ENCODE results near the gene ARHGEF4. TPM values are rescaled to one million over a fixed set of nuclear protein-coding genes. Genes with fewer than 3 reads are reported as not detected.

Gene ARHGEF4
- total RNA-seq, 1 experiment from 2014 or later: 12.6 TPM

GRCh38 chr2:131039908-131040660 is 203.4 kb downstream of the ARHGEF4 start:
- H2BK20ac ChIP-seq (ENCODE audit: low read depth, low read length, poor library complexity, severe bottlenecking): no peak overlapping the region
- H2AK5ac ChIP-seq (ENCODE audit: insufficient read length, low read length): no peak overlapping the region
- no peak overlapping the region for H3K4me3 Mint-ChIP-seq
- no peak overlapping the region for H4K91ac ChIP-seq (ENCODE audit: insufficient read length, low read depth, low read length)
- H2AFZ ChIP-seq (ENCODE audit: low read length): no peak overlapping the region
- H3K14ac ChIP-seq (ENCODE audit: insufficient read depth, low read length): no peak overlapping the region
- no peaks in the 10 kb centered on the region for H3K79me2 ChIP-seq (ENCODE audit: insufficient read depth, low read length)
- no peaks in the 10 kb centered on the region for H3K79me1 ChIP-seq (ENCODE audit: insufficient read depth, low read depth, low read length, poor library complexity, severe bottlenecking)
- no peaks in the 10 kb centered on the region for H3K4me1 ChIP-seq (ENCODE audit: insufficient read depth, low read length)
- H3K27ac ChIP-seq (ENCODE audit: insufficient read length, low read depth, low read length): no peak overlapping the region
- peaks cover 3% of the 10 kb centered on the region for H3K23me2 ChIP-seq (ENCODE audit: insufficient read length, low read depth, low read length, poor library complexity, severe bottlenecking)
- no peaks in the 10 kb centered on the region; a peak in 1 of 5 replicates for H3K9me3 Mint-ChIP-seq
- H3K56ac ChIP-seq (ENCODE audit: insufficient read length, low read depth, low read length): no peak overlapping the region
- WGBS (ENCODE audit: extremely low coverage, insufficient read length, low lambda C conversion rate): no CpG with 5 or more reads among the region's 75 CpGs
- peaks cover 2% of the 10 kb centered on the region for H4K20me1 ChIP-seq (ENCODE audit: control insufficient read depth, insufficient read depth, insufficient read length)
- H3K9ac ChIP-seq (ENCODE audit: extremely low read depth, insufficient read length, low read length): no peak overlapping the region
- no peak overlapping the region for H2BK12ac ChIP-seq (ENCODE audit: insufficient read length, low read depth, low read length)
- H3K4me2 ChIP-seq (ENCODE audit: insufficient read depth, insufficient read length, low read length): no peak overlapping the region
- H3K36me3 Mint-ChIP-seq (ENCODE audit: insufficient read depth in 1 of 3, low read depth in 3 of 3): peaks cover 0 to 4% (median 2%) of the 10 kb centered on the region in 3 experiments; a peak in 3 of 7 replicates
- peaks cover 9% of the 10 kb centered on the region in 2 experiments for H3K4me1 Mint-ChIP-seq
- H2BK5ac ChIP-seq (ENCODE audit: insufficient read length, low read length): no peak overlapping the region
- peaks cover 18% of the 10 kb centered on the region for H3K27me3 Mint-ChIP-seq (ENCODE audit: low read depth)
- H2BK120ac ChIP-seq (ENCODE audit: low read depth, low read length, poor library complexity, severe bottlenecking): no peak overlapping the region
- no peak overlapping the region for H3T11ph ChIP-seq (ENCODE audit: low read length)
- H3K4ac ChIP-seq (ENCODE audit: low read depth, low read length): no peak overlapping the region
- no peak overlapping the region for H3K23ac ChIP-seq (ENCODE audit: insufficient read length, low read depth, low read length)
- H3K18ac ChIP-seq (ENCODE audit: insufficient read length, low read depth, low read length): no peak overlapping the region
- no peak overlapping the region for H4K5ac ChIP-seq (ENCODE audit: insufficient read length, low read depth, low read length)
- H4K8ac ChIP-seq (replicated peaks; ENCODE audit: insufficient read length, low read depth, low read length): no peak overlapping the region
- H3K27ac Mint-ChIP-seq: no peak overlapping the region
- H3K27me3 ChIP-seq (ENCODE audit: insufficient read depth, low read length): no peaks in the 10 kb centered on the region; the same call in 1 of the 2 replicates
- no peaks in the 10 kb centered on the region for H3K9me3 ChIP-seq (ENCODE audit: control insufficient read depth, low read depth, low read length)
- TF ChIP-seq, protein P1, sequence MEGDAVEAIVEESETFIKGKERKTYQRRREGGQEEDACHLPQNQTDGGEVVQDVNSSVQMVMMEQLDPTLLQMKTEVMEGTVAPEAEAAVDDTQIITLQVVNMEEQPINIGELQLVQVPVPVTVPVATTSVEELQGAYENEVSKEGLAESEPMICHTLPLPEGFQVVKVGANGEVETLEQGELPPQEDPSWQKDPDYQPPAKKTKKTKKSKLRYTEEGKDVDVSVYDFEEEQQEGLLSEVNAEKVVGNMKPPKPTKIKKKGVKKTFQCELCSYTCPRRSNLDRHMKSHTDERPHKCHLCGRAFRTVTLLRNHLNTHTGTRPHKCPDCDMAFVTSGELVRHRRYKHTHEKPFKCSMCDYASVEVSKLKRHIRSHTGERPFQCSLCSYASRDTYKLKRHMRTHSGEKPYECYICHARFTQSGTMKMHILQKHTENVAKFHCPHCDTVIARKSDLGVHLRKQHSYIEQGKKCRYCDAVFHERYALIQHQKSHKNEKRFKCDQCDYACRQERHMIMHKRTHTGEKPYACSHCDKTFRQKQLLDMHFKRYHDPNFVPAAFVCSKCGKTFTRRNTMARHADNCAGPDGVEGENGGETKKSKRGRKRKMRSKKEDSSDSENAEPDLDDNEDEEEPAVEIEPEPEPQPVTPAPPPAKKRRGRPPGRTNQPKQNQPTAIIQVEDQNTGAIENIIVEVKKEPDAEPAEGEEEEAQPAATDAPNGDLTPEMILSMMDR (conservative IDR thresholded peaks at IDR 0.05): no peak
- DNase-seq: no peak
- no peak overlapping the region for H2BK15ac ChIP-seq (ENCODE audit: low read depth, low read length)
